Gastrocnemius medialis (tissue), 4 donors: ENCODE measurements around the gene KIR2DL1. TPM values are rescaled to one million over a fixed set of nuclear protein-coding genes. Genes with fewer than 3 reads are reported as not detected.
"Not testable (repeated sequence)": the region's sequence is repeated elsewhere in the genome, so short reads cannot be mapped to it uniquely, and the experiment has no call there.

Source experiments
- ATAC-seq, 2 donors: fragments of 150-250 bp; one replicate each; pipeline ENCODE4 v1.9.1; 2016
- DNase-seq, 2 donors: peaks; one replicate each; pipeline ENCODE4 v3.0.0-alpha.2; 2019
- H3K27ac ChIP-seq, 4 donors: fragments of 200-600 bp; sonication (generic); 1 replicate in 1 of 4; 2 replicates in 3 of 4; pipeline ENCODE4 v1.5.1; 2016 to 2018; ENCODE audit warnings: mild to moderate bottlenecking in 2 of 4, moderate library complexity in 1 of 4
- H3K27me3 ChIP-seq, 3 donors: fragments of 200-600 bp; sonication (generic) in 2 of 3; 1 replicate in 1 of 3; 2 replicates in 2 of 3; pipeline versions ENCODE4 v1.5.1 to v1.6.0; 2016 to 2019; ENCODE audit warnings: mild to moderate bottlenecking in 1 of 3, moderate library complexity in 1 of 3
- H3K36me3 ChIP-seq, 2 donors: fragments of 200-600 bp; sonication (generic) in 1 of 2; one replicate each; pipeline ENCODE4 v1.5.1; 2017 to 2018
- H3K4me1 ChIP-seq, 2 donors: fragments of 200-600 bp; sonication (generic) in 1 of 2; one replicate each; pipeline ENCODE4 v1.5.1; 2016 to 2017; ENCODE audit warnings: mild to moderate bottlenecking in 2 of 2
- H3K4me3 ChIP-seq, 4 donors: fragments of 200-600 bp; sonication (generic) in 3 of 4; 1 replicate in 1 of 4; 2 replicates in 3 of 4; pipeline ENCODE4 v1.5.1; 2016 to 2019; ENCODE audit warnings: mild to moderate bottlenecking in 2 of 4
- H3K9me3 ChIP-seq, 3 donors: fragments of 200-600 bp; sonication (generic) in 2 of 3; 1 replicate in 1 of 3; 2 replicates in 2 of 3; pipeline ENCODE4 v1.5.1; 2016 to 2019
- POLR2A ChIP-seq, 2 donors: fragments of 450-650 bp; IDR thresholded peaks; one replicate each; pipeline ENCODE4 v1.6.1; 2017; ENCODE audit warnings: antibody characterized with exemption in 2 of 2, mild to moderate bottlenecking in 2 of 2, moderate library complexity in 2 of 2
- in situ Hi-C, 4 donors: fragments of 200-750 bp; cut with MboI; loops; one replicate each; pipeline versions ENCODE4 v1.15.0 to v1.8.0; 2017; ENCODE audit warnings: low sequenced_read_pairs in 4 of 4
- intact Hi-C: fragments of 100-400 bp; cut with DNase I; formaldehyde crosslinking; loops from one replicate; pipeline ENCODE4 v1.15.1; 2023; ENCODE audit warnings: low total_unique reads
- total RNA-seq, 4 donors: library from RNA; depleted of rRNA; stranded (reverse); fragments of >200 nt; gene quantifications; one replicate each; pipeline versions ENCODE4 v1.1.0 to v1.2.3, GENCODE V29; 2016
- TF ChIP-seq, protein P1 (sequence below), 5 experiments: fragments of 450-650 bp in 3 of 5; fragments of 200-600 bp in 2 of 5; sonication (generic) in 2 of 5; IDR thresholded peaks in 4 of 5; conservative IDR thresholded peaks in 1 of 5; 1 replicate in 4 of 5; 2 replicates in 1 of 5; pipeline ENCODE4 v1.5.1; 2016 to 2019; ENCODE audit warnings: antibody characterized with exemption in 5 of 5, mild to moderate bottlenecking in 3 of 5, moderate library complexity in 3 of 5

The KIR2DL1 gene
- total RNA-seq, 4 donors from 2014 or later, result not detected

DNA sequence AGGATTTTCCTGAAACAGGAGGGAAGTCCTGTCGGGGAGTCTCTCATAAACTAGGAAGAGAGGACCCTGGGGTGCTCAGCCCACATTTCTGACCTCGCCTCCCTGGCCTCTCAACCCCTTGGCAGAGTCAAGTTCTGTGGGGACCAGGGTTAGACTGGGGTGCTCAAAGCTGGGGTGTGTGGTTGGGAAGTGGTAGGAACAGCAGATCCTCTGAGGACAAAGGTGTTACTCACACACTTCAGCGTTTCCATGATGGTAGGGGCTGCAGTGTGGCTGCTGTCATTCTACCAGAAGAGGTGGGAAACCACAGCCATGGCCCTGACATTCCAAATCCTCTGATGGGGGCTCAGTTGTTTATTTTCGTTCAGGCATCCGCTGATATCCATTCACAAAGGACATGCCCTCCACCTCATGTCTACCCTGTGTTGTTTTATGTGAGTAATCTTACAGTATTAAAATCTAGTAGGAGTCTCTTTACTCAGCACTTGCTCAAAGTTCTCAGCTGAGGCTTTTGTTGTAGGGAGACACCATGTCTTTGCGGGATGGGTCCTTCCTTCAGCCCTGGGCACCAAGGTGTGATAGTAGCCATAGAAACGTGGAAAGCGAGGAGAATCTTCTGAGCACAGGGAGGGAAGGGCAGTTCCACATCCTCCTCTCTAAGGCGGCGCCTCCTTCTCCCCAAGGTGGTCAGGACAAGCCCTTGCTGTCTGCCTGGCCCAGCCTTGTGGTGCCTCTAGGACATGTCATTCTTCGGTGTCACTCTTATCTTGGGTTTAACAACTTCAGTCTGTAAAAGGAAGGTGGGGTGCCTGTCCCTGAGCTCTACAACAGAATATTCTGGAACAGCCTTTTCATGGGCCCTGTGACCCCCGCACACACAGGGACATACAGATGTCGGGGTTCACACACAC lies 29.8 kb upstream of the KIR2DL1 start:
- DNase-seq (no peak), ATAC-seq (no peak)
- intact Hi-C loops (no loop called here), in situ Hi-C loops (no loop called here)
- no peaks in the 10 kb centered on the region for H3K27me3 ChIP-seq
- no peak overlapping the region for H3K27ac ChIP-seq
- H3K4me3 ChIP-seq, result no peak overlapping the region
- no peak for TF ChIP-seq POLR2A (IDR thresholded peaks at IDR 0.05)
- TF ChIP-seq, protein P1, sequence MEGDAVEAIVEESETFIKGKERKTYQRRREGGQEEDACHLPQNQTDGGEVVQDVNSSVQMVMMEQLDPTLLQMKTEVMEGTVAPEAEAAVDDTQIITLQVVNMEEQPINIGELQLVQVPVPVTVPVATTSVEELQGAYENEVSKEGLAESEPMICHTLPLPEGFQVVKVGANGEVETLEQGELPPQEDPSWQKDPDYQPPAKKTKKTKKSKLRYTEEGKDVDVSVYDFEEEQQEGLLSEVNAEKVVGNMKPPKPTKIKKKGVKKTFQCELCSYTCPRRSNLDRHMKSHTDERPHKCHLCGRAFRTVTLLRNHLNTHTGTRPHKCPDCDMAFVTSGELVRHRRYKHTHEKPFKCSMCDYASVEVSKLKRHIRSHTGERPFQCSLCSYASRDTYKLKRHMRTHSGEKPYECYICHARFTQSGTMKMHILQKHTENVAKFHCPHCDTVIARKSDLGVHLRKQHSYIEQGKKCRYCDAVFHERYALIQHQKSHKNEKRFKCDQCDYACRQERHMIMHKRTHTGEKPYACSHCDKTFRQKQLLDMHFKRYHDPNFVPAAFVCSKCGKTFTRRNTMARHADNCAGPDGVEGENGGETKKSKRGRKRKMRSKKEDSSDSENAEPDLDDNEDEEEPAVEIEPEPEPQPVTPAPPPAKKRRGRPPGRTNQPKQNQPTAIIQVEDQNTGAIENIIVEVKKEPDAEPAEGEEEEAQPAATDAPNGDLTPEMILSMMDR (IDR thresholded peaks at IDR 0.05 in 4 of 5, conservative IDR thresholded peaks at IDR 0.05 in 1 of 5), result no peak
- no peaks in the 10 kb centered on the region for H3K36me3 ChIP-seq
- no peaks in the 10 kb centered on the region for H3K9me3 ChIP-seq
- no peaks in the 10 kb centered on the region for H3K4me1 ChIP-seq

DNA sequence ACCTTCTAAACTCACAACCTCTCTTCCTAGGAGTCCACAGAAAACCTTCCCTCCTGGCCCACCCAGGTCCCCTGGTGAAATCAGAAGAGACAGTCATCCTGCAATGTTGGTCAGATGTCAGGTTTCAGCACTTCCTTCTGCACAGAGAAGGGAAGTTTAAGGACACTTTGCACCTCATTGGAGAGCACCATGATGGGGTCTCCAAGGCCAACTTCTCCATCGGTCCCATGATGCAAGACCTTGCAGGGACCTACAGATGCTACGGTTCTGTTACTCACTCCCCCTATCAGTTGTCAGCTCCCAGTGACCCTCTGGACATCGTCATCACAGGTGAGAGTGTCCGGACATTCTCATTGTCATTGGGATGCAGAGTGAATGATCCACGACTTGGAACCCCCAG lies 27.6 kb upstream of the KIR2DL1 start:
- H3K27me3 ChIP-seq, H3K4me1 ChIP-seq, in situ Hi-C loops, H3K36me3 ChIP-seq, intact Hi-C loops, H3K4me3 ChIP-seq, ATAC-seq, DNase-seq, H3K9me3 ChIP-seq, H3K27ac ChIP-seq: not testable (repeated sequence)

DNA sequence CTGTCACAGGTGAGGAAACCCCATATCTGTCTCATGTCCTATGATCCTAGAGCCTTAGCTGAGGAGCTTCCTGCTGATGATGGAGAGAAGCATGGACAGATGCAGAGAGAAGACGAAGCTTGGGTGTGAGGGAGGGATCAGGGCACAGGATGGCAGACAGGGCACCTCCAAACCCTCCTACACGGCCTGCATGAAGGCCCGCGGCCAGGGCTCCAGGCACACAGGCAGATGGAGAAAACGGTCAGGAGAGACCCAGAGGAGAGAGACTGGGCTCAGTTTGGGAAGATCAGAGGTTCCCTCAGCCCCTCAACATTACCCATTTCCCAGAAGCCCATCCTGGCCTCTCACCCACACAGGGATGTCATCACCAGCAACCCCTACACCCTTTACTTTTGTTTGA lies 25.5 kb upstream of the KIR2DL1 start:
- H3K27ac ChIP-seq, H3K9me3 ChIP-seq, ATAC-seq, intact Hi-C loops, H3K4me1 ChIP-seq, DNase-seq, H3K36me3 ChIP-seq, in situ Hi-C loops, H3K27me3 ChIP-seq, H3K4me3 ChIP-seq: not testable (repeated sequence)

DNA sequence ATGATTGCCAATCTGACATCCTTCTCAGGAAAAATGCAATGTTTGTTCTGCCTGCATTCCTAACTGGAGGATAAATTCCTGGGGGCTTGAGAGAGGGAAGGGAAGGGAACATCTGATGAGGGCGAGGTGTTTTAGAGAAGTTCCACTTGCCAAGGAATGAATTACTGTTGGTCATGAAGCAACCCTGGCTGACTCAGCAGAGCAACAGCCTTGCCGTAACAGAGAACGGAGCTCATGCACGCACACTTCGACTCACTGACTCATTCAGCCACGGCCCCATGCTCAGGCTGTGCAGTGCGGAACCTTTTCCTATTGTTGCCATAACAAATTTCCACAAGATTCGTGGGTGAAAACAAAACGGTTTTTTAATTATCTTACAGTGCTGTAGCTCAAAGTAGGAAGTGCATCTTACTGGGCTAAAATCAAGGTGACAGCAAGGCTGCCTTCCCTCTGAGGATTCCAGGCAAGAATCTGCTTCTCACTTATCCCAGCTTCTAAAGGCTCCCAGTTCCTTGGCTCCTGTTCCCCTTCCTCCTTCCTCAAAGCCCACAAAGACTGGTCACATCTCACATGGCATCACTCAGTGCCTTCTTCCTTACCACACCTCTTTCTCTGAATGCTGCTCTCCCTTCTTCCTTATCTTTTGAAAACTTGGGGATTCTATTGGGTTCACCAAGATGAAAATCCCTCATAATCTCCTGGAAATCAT lies 21.8 kb upstream of the KIR2DL1 start:
- H3K27me3 ChIP-seq, H3K4me3 ChIP-seq, in situ Hi-C loops, H3K4me1 ChIP-seq, ATAC-seq, H3K27ac ChIP-seq, H3K9me3 ChIP-seq, intact Hi-C loops, DNase-seq, H3K36me3 ChIP-seq: not testable (repeated sequence)

DNA sequence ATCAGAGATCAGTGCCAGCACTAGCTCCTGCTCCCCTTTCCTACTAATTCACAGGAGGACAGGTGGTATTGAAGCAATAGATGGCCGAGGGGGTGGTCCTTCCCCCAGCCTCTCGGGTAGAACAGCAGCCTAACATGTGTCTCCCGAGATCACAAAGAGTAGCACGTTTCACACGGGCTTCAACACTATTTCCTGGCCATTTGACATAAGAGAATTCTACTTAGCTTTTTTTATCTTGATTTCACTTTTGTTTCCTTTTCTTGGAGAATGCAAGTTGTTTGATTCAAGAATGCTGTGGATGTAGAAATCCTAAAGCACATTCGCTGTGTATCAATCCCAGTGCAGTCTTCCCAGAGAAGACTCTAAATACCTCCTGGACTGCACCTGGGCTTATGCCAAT lies 19.3 kb upstream of the KIR2DL1 start:
- intact Hi-C loops, H3K4me1 ChIP-seq, H3K36me3 ChIP-seq, H3K27ac ChIP-seq, ATAC-seq, in situ Hi-C loops, H3K9me3 ChIP-seq, H3K4me3 ChIP-seq, DNase-seq, H3K27me3 ChIP-seq: not testable (repeated sequence)

DNA sequence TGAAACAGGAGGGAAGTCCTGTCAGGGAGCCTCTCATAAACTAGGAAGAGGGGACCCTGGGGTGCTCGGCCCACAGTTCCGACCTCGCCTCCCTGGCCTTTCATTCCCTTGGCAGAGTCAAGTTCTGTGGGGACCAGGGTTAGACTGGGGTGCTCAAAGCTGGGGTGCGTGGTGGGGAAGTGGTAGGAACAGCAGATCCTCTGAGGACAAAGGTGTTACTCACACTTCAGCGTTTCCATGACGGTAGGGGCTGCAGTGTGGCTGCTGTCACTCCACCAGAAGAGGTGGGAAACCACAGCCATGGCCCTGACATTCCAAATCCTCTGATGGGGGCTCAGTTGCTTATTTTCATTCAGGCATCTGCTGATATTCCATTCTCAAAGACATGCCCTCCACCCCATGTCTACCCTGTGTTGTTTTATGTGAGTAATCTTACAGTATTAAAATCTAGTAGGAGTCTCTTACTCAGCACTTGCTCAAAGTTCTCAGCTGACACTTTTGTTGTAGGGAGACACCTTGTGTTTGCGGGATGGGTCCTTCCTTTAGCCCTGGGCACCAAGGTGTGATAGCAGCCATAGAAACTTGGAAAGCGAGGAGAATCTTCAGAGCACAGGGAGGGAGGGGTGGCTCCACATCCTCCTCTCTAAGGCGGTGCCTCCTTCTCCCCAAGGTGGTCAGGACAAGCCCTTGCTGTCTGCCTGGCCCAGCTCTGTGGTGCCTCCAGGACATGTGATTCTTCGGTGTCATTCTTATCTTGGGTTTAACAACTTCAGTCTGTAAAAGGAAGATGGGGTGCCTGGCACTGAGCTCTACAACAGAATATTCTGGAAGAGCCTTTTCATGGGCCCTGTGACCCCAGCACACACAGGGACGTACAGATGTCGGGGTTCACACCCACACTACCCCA lies 13.1 kb upstream of the KIR2DL1 start:
- H3K4me3 ChIP-seq, DNase-seq, H3K27ac ChIP-seq, H3K4me1 ChIP-seq, ATAC-seq, intact Hi-C loops, in situ Hi-C loops, H3K27me3 ChIP-seq, H3K36me3 ChIP-seq, H3K9me3 ChIP-seq: not testable (repeated sequence)

DNA sequence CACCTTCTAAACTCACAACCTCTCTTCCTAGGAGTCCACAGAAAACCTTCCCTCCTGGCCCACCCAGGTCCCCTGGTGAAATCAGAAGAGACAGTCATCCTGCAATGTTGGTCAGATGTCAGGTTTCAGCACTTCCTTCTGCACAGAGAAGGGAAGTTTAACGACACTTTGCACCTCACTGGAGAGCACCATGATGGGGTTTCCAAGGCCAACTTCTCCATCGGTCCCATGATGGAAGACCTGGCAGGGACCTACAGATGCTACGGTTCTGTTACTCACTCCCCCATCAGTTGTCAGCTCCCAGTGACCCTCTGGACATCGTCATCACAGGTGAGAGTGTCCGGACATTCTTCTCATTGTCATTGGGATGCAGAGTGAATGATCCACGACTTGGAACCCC lies 11.0 kb upstream of the KIR2DL1 start:
- H3K4me3 ChIP-seq, H3K36me3 ChIP-seq, in situ Hi-C loops, DNase-seq, ATAC-seq, intact Hi-C loops, H3K9me3 ChIP-seq, H3K27me3 ChIP-seq, H3K27ac ChIP-seq, H3K4me1 ChIP-seq: not testable (repeated sequence)

DNA sequence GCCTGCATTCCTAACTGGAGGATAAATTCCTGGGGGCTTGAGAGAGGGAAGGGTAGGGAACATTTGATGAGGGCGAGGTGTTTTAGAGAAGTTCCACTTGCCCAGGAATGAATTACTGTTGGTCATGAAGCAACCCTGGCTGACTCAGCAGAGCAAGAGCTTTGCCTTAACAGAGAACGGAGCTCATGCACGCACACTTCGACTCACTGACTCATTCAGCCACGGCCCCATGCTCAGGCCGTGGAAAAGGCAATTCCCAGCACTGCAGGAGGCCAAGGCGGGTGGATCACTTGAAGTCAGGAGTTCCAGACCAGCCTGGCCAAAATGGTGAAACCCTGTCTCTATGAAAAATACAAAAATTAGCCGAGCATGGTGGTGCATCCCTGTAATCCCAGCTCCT lies 5.4 kb upstream of the KIR2DL1 start:
- H3K9me3 ChIP-seq, in situ Hi-C loops, H3K4me1 ChIP-seq, H3K36me3 ChIP-seq, intact Hi-C loops, H3K4me3 ChIP-seq, DNase-seq, H3K27me3 ChIP-seq, ATAC-seq, H3K27ac ChIP-seq: not testable (repeated sequence)

DNA sequence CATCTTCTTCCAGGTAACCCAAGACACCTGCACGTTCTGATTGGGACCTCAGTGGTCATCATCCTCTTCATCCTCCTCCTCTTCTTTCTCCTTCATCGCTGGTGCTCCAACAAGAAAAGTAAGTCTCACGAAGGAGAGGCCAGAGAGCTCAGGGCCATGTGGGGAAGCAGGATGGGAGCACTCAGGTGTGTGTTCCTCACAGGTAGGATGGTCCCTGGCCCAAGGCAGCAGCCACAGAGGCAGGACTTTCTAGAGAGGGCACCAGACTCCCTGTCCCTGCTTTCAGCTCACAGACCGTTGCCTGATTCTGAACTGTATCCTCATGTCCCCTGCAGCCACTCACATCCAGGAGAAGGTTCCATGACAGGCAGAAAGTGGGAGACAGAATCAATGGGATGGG lies 3.1 kb upstream of the KIR2DL1 start:
- H3K27me3 ChIP-seq, H3K4me3 ChIP-seq, H3K36me3 ChIP-seq, ATAC-seq, H3K27ac ChIP-seq, in situ Hi-C loops, DNase-seq, H3K9me3 ChIP-seq, H3K4me1 ChIP-seq, intact Hi-C loops: not testable (repeated sequence)

DNA sequence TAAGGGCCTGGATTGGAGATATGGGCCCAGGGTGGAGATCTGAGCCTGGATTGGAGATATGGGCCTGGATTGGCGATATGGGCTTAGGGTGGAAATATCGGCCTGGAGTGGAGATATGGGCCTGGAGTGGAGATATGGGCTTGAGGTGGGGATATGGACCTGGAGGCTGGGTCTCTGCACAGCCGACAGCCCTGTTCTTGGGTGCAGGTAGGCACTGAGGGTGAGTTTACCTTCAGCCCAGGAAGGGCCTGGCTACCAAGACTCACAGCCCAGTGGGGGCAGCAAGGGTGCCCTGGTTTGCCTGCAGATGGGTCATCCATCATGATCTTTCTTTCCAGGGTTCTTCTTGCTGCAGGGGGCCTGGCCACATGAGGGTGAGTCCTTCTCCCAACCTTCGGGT lies 918 bp downstream of the KIR2DL1 start:
- intact Hi-C loops, result loop anchor here (10.0 kb wide), 1 partner anchor 74 kb away; no protein-coding TSS in a partner anchor
- ATAC-seq, H3K27ac ChIP-seq, H3K4me3 ChIP-seq, H3K4me1 ChIP-seq, H3K36me3 ChIP-seq, H3K27me3 ChIP-seq, H3K9me3 ChIP-seq, DNase-seq, in situ Hi-C loops: not testable (repeated sequence)
